ENCODE results near the gene NIT1.

Gene NIT1

GRCh38 chr1:161071886-161072371 is 46.0 kb upstream of the NIT1 start:
- TF ChIP-seq ZNF565 (CRISPR knock-in tag; conservative IDR thresholded peaks at IDR 0.05; ENCODE audit: low read depth) = no peak
- no peak for TF ChIP-seq GLIS3 (CRISPR knock-in tag; IDR thresholded peaks at IDR 0.05)
- TF ChIP-seq, protein P1, sequence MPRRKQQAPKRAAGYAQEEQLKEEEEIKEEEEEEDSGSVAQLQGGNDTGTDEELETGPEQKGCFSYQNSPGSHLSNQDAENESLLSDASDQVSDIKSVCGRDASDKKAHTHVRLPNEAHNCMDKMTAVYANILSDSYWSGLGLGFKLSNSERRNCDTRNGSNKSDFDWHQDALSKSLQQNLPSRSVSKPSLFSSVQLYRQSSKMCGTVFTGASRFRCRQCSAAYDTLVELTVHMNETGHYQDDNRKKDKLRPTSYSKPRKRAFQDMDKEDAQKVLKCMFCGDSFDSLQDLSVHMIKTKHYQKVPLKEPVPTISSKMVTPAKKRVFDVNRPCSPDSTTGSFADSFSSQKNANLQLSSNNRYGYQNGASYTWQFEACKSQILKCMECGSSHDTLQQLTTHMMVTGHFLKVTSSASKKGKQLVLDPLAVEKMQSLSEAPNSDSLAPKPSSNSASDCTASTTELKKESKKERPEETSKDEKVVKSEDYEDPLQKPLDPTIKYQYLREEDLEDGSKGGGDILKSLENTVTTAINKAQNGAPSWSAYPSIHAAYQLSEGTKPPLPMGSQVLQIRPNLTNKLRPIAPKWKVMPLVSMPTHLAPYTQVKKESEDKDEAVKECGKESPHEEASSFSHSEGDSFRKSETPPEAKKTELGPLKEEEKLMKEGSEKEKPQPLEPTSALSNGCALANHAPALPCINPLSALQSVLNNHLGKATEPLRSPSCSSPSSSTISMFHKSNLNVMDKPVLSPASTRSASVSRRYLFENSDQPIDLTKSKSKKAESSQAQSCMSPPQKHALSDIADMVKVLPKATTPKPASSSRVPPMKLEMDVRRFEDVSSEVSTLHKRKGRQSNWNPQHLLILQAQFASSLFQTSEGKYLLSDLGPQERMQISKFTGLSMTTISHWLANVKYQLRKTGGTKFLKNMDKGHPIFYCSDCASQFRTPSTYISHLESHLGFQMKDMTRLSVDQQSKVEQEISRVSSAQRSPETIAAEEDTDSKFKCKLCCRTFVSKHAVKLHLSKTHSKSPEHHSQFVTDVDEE (CRISPR knock-in tag; IDR thresholded peaks at IDR 0.05) = no peak
- TF ChIP-seq ZFP3 (CRISPR knock-in tag; IDR thresholded peaks at IDR 0.05) = no peak
- TF ChIP-seq PPARA (CRISPR knock-in tag; IDR thresholded peaks at IDR 0.05; ENCODE audit: borderline replicate concordance) = no peak
- no peak for TF ChIP-seq ZC3H10 (CRISPR knock-in tag; IDR thresholded peaks at IDR 0.05)
- no peak for TF ChIP-seq CSDC2 (CRISPR knock-in tag; IDR thresholded peaks at IDR 0.05)
- TF ChIP-seq RARB (CRISPR knock-in tag; IDR thresholded peaks at IDR 0.05) = no peak
- TF ChIP-seq, protein P2, sequence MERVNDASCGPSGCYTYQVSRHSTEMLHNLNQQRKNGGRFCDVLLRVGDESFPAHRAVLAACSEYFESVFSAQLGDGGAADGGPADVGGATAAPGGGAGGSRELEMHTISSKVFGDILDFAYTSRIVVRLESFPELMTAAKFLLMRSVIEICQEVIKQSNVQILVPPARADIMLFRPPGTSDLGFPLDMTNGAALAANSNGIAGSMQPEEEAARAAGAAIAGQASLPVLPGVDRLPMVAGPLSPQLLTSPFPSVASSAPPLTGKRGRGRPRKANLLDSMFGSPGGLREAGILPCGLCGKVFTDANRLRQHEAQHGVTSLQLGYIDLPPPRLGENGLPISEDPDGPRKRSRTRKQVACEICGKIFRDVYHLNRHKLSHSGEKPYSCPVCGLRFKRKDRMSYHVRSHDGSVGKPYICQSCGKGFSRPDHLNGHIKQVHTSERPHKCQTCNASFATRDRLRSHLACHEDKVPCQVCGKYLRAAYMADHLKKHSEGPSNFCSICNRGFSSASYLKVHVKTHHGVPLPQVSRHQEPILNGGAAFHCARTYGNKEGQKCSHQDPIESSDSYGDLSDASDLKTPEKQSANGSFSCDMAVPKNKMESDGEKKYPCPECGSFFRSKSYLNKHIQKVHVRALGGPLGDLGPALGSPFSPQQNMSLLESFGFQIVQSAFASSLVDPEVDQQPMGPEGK (CRISPR knock-in tag; IDR thresholded peaks at IDR 0.05; ENCODE audit: borderline replicate concordance) = no peak
- no peak for TF ChIP-seq ESRRG (CRISPR knock-in tag; IDR thresholded peaks at IDR 0.05)
- TF ChIP-seq CSRNP3 (CRISPR knock-in tag; IDR thresholded peaks at IDR 0.05) = no peak
- TF ChIP-seq, protein P3, sequence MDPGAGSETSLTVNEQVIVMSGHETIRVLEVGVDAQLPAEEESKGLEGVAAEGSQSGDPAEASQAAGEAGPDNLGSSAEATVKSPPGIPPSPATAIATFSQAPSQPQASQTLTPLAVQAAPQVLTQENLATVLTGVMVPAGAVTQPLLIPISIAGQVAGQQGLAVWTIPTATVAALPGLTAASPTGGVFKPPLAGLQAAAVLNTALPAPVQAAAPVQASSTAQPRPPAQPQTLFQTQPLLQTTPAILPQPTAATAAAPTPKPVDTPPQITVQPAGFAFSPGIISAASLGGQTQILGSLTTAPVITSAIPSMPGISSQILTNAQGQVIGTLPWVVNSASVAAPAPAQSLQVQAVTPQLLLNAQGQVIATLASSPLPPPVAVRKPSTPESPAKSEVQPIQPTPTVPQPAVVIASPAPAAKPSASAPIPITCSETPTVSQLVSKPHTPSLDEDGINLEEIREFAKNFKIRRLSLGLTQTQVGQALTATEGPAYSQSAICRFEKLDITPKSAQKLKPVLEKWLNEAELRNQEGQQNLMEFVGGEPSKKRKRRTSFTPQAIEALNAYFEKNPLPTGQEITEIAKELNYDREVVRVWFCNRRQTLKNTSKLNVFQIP (CRISPR knock-in tag; IDR thresholded peaks at IDR 0.05; ENCODE audit: borderline replicate concordance, low read depth) = no peak
- TF ChIP-seq OSR1 (CRISPR knock-in tag; IDR thresholded peaks at IDR 0.05) = no peak
- TF ChIP-seq, protein P4, sequence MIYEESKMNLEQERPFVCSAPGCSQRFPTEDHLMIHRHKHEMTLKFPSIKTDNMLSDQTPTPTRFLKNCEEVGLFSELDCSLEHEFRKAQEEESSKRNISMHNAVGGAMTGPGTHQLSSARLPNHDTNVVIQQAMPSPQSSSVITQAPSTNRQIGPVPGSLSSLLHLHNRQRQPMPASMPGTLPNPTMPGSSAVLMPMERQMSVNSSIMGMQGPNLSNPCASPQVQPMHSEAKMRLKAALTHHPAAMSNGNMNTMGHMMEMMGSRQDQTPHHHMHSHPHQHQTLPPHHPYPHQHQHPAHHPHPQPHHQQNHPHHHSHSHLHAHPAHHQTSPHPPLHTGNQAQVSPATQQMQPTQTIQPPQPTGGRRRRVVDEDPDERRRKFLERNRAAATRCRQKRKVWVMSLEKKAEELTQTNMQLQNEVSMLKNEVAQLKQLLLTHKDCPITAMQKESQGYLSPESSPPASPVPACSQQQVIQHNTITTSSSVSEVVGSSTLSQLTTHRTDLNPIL (CRISPR knock-in tag; IDR thresholded peaks at IDR 0.05; ENCODE audit: low read depth) = no peak
- TF ChIP-seq TOX (CRISPR knock-in tag; IDR thresholded peaks at IDR 0.05; ENCODE audit: borderline replicate concordance) = no peak
- TF ChIP-seq SNAI2 (CRISPR knock-in tag; IDR thresholded peaks at IDR 0.05) = no peak
- peak; percentile 82 for ATAC-seq

DNA sequence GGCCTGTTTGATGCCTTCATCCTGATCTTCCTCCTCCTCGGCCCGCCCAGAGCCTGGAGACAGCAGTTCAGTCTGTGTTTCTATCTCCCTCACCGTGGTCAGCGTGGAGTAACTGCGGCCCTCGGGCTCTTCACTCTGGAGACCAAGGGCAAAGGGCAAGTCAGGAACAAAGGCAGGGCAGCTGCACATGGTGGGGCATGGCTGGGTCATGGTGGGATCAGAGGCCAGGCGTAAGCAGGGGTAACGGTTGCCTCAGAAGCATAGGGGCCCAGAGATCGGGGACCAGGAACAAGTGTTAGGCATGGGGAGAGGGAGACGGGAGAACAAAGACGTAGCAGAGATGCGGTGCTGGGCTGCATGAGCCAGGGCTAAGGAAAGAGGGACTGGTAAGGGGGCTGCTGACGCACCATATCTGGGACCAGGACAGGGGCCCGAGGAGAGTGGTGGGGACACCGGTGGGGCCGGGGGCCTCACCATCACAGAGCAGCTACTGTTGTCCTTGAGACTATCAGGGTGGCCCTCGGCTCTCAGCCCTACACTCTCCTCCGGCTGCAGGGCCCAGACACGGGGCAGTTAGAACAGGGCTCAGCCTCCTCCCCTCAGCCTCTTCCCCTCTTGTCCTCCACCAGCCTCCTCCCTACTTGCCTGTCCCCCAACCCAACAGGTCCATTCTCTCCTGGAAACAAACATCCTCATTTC is 45.0 kb upstream of the NIT1 start:
- ATAC-seq = no peak
- TF ChIP-seq OSR1 (CRISPR knock-in tag; IDR thresholded peaks at IDR 0.05) (no peak), ZFP30 (CRISPR knock-in tag; IDR thresholded peaks at IDR 0.05) (no peak), TCF4 (CRISPR knock-in tag; IDR thresholded peaks at IDR 0.05; ENCODE audit: borderline replicate concordance) (no peak), CSDC2 (CRISPR knock-in tag; IDR thresholded peaks at IDR 0.05) (no peak), BACH2 (CRISPR knock-in tag; IDR thresholded peaks at IDR 0.05; ENCODE audit: borderline replicate concordance) (no peak), CSRNP3 (CRISPR knock-in tag; IDR thresholded peaks at IDR 0.05) (no peak), PPARA (CRISPR knock-in tag; IDR thresholded peaks at IDR 0.05; ENCODE audit: borderline replicate concordance) (no peak), ARNTL (CRISPR knock-in tag; IDR thresholded peaks at IDR 0.05; ENCODE audit: borderline replicate concordance, low read depth) (no peak), ZNF70 (CRISPR knock-in tag; IDR thresholded peaks at IDR 0.05) (no peak), ESRRG (CRISPR knock-in tag; IDR thresholded peaks at IDR 0.05) (no peak), ZNF8 (CRISPR knock-in tag; IDR thresholded peaks at IDR 0.05) (no peak), SNAI2 (CRISPR knock-in tag; IDR thresholded peaks at IDR 0.05) (no peak), TOX (CRISPR knock-in tag; IDR thresholded peaks at IDR 0.05; ENCODE audit: borderline replicate concordance) (no peak)
- TF ChIP-seq, protein P2 (CRISPR knock-in tag; IDR thresholded peaks at IDR 0.05; ENCODE audit: borderline replicate concordance) = no peak
- TF ChIP-seq, protein P4 (CRISPR knock-in tag; IDR thresholded peaks at IDR 0.05; ENCODE audit: low read depth) = no peak
- TF ChIP-seq, protein P3 (CRISPR knock-in tag; IDR thresholded peaks at IDR 0.05; ENCODE audit: borderline replicate concordance, low read depth) = no peak
